ENCODE results near the gene JHY.
A peak's percentile ranks its signal among the peaks of the same experiment; 100 is the strongest.

Gene JHY

GRCh38 chr11:122963961-122964360 lies 81.4 kb downstream of the JHY start:
- DNase-seq = no peak

GRCh38 chr11:122976061-122976733 lies 93.6 kb downstream of the JHY start:
- DNase-seq = no peak

- DNase-seq = peak in 1 of 2 experiments; percentile 40
These were observed 94.3 kb downstream of the JHY start for GRCh38 chr11:122976734-122977469.

DNA sequence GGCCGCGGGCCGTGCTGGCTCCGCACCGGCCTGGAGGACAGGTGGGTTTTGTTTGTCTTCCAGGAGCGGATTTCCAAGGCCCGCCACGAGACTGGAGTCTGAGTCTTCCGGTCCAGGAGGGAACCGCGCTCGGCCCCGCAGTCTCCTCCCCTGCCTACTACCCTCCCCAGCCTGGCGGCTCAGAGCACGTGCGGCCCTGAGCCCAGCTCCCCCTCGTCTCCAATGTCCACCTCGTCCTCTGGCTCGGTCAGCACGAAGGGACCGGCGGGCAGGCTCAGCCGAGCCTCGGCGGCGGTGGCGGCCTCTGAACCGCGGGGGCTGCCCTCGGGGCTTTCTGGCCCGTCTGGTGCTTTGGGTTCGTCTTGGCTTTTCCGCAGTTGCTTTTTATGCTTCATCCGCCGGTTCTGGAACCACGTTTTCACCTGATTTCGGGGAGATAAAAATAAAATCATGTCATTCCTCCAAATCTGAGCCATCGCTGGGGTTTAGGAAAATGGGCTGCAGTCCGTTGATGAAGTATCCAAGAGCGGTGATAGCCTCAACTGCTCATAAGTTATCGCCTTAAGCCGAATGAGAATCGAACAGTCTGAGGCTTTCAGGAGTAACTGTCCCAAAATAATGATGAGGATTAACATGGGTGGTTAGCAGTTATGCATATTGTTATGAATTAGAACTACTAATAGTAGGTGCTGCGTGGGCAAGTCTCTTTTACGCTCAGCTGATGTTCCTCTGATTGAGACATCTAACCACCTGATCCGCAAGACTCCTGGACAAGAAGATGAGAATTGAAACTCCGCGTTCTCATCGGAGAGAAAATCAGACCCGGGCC lies 95.1 kb downstream of the JHY start:
- DNase-seq = no peak

DNA sequence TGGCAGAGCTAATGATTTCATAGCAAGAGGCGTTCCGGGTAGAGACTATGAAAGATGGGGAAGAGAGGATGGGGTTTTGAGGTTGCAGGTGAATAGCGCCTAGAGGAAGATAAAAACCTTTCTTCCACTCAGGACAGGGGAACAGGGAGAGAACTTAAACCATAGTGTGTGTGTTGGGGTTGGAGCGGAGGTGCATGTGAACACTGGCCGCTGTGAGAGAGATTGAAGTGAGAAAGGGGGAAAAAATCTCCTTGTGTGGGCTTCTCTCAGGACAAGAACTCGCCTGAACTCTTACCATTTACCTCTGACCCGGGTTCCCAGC lies 95.7 kb downstream of the JHY start:
- no peak for DNase-seq

GRCh38 chr11:122979103-122979814 lies 96.7 kb downstream of the JHY start:
- no peak for DNase-seq

DNA sequence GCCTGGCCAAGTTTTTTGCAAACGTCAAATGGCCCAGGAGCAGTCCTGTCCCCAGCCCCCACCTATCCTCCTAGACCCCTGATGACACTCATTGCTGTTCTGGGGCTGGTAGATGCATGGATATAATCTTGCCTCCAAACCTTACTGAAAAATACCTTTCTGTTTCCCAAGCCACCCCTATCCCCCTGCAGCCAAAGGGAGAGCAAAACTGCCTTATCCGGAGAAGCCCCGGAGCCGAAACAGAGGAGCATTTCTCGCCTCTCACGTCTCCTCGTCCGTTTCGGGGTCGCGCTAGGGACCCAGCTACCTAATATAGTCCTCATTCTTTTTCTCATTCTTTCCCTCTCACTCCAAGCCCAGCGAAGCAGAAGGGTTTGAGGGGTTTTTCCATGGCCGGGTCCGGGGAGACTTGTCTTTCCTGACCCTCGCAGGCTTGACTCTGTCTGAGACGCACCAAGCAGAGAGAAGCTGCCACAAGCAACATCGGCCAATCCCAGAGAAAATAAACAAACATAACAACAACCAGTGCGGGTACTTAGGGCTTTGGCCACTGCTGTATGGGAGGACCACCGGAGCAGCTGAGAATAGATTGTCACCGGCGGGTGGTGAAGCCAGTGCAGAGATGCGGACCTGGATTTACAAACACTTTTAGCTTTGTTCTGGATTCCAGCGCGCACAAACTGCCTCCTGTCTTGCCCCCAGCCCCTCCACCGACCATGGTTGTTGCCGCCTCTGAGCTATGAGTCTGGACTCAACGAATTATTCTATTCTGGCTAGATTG lies 97.4 kb downstream of the JHY start:
- no peak for DNase-seq

GRCh38 chr11:122981388-122982264 lies 99.1 kb downstream of the JHY start, which contains the start of gene BSX:
Gene BSX, minus strand, starts transcription at chr11:122981834. Its CDS starts 163 bp downstream, at chr11:122981671.
- peak; percentile 17 to 29 for DNase-seq

- no peak for DNase-seq
These were observed 101.1 kb downstream of the JHY start for GRCh38 chr11:122983438-122984185.

GRCh38 chr11:122984186-122985011 lies 101.8 kb downstream of the JHY start:
- DNase-seq = peak in 1 of 2 experiments; percentile 37

GRCh38 chr11:122995526-122995925 lies 113.0 kb downstream of the JHY start:
- peak; percentile 43 to 75 for DNase-seq

DNA sequence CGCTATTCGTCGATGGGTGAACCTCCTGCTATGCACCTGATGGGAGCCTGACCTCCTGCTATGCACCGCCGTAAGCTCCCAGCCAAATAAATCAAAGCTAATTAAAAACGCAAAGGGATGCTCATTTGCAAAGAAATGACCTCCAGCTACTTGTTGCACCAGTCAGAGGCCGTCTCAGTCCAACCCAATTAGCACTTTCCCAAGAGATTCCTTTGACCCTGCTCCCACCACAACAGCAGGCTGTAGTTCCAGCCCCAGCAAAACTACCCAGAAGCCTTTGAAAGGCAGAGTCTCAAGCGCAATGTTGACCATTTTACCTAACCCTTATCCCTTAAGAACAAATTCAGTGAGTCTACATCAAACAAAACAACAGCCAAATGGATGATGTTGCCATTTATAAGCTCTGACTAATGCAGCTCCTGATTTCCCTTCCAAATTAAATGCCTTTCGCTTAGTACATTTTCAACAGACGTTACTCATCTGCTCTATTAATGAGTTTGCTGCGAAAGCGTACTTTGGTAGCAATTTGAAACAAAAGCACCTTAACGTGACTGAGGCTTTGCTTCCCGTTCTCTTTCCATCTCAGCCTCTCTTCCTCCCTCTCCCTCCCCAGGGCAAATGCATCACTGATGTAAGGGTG lies 116.3 kb downstream of the JHY start:
- no peak for DNase-seq

GRCh38 chr11:123000721-123001120 lies 118.2 kb downstream of the JHY start:
- no peak for DNase-seq

DNA sequence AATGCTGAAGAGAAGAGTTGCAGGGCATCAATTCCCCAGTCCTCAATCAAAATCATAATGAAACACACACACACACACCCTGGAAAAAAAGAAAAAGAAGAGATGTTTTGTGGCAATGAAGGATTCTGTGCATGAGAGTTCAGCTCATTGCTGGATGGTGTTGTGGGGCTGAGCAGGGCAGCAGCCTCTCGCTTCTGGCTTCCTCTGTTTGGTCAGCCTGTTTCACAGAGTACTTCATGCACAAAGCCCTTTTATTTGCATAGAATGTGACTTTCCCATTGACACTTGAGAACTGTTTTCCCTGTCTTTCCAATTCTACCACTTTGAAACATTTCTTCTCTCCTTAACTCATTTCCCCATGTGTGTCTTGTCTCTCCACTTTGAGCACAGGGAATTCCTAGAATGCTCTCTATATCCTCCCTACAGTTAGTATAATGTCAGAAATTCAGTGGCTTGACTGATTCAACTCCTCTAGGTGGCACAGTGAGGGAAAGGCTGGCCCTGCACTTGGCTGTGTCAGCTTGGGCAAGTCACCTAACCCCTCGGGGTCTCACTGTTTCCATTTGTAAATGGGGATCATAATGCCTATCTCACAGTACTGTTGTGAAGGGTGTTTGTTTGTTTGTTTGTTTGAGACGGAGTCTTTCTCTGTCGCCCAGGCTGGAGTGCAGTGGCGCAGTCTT lies 124.4 kb downstream of the JHY start:
- DNase-seq = no peak
